Measurements from ENCODE around the gene CLDN11.

Gene CLDN11

GRCh38 chr3:170428095-170428494 is 9.4 kb downstream of the CLDN11 start:
- DNase-seq: no peak

- no peak for DNase-seq
These were observed 10.4 kb downstream of the CLDN11 start for GRCh38 chr3:170429050-170429449.

GRCh38 chr3:170431054-170431453 is 12.4 kb downstream of the CLDN11 start:
- no peak for DNase-seq

- no peak for DNase-seq
These were observed 13.7 kb downstream of the CLDN11 start for GRCh38 chr3:170432416-170432815.

- no peak for DNase-seq
These were observed 18.0 kb downstream of the CLDN11 start for GRCh38 chr3:170436697-170437096.

- DNase-seq: no peak
These were observed 18.5 kb downstream of the CLDN11 start for GRCh38 chr3:170437176-170437575.

GRCh38 chr3:170437696-170438407 is 19.2 kb downstream of the CLDN11 start:
- DNase-seq: no peak

GRCh38 chr3:170438836-170439235 is 20.2 kb downstream of the CLDN11 start:
- no peak for DNase-seq

GRCh38 chr3:170440344-170440743 is 21.7 kb downstream of the CLDN11 start:
- DNase-seq: no peak

GRCh38 chr3:170441412-170441811 is 22.7 kb downstream of the CLDN11 start:
- DNase-seq: no peak

- no peak for DNase-seq
These were observed 24.3 kb downstream of the CLDN11 start for GRCh38 chr3:170442947-170443346.

GRCh38 chr3:170443457-170443856 is 24.8 kb downstream of the CLDN11 start:
- DNase-seq: no peak

- DNase-seq: no peak
These were observed 29.9 kb downstream of the CLDN11 start for GRCh38 chr3:170448584-170448983.

GRCh38 chr3:170450039-170450438 is 31.4 kb downstream of the CLDN11 start:
- no peak for DNase-seq

- no peak for DNase-seq
These were observed 35.8 kb downstream of the CLDN11 start for GRCh38 chr3:170454509-170454908.

- no peak for DNase-seq
These were observed 39.6 kb downstream of the CLDN11 start for GRCh38 chr3:170458285-170458684.

- no peak for DNase-seq
These were observed 44.3 kb downstream of the CLDN11 start for GRCh38 chr3:170463011-170463410.

GRCh38 chr3:170465955-170466354 is 47.3 kb downstream of the CLDN11 start:
- DNase-seq: no peak

- no peak for DNase-seq
These were observed 48.3 kb downstream of the CLDN11 start for GRCh38 chr3:170467007-170467406.

GRCh38 chr3:170467571-170468147 is 49.0 kb downstream of the CLDN11 start:
- DNase-seq: no peak

GRCh38 chr3:170469151-170470062 is 50.7 kb downstream of the CLDN11 start:
- DNase-seq: no peak

- no peak for DNase-seq
These were observed 51.7 kb downstream of the CLDN11 start for GRCh38 chr3:170470063-170471016.

GRCh38 chr3:170471149-170471548 is 52.5 kb downstream of the CLDN11 start:
- no peak for DNase-seq
